WERI-Rb-1 (cell line): Measurements from ENCODE around the gene DENND5A.
"Not testable (repeated sequence)": the region's sequence is repeated elsewhere in the genome, so short reads cannot be mapped to it uniquely, and the experiment has no call there.

Experiments used
- DNase-seq: peaks from one replicate; pipeline ENCODE4 v3.0.0-alpha.2; 2020
- H3K27ac ChIP-seq: fragments of 250-450 bp; sonication (Bioruptor Pico); 2 replicates; pipeline ENCODE4 v1.5.1; 2020; ENCODE audit warnings: mild to moderate bottlenecking, moderate library complexity
- H3K27me3 ChIP-seq: fragments of 250-450 bp; sonication (Bioruptor Pico); 2 replicates; pipeline ENCODE4 v1.5.1; 2021; ENCODE audit warnings: mild to moderate bottlenecking, low read depth, moderate library complexity; ENCODE audit not compliant: insufficient read depth, severe bottlenecking
- H3K36me3 ChIP-seq: fragments of 250-450 bp; sonication (Bioruptor Pico); 2 replicates; pipeline ENCODE4 v1.5.1; 2020; ENCODE audit warnings: mild to moderate bottlenecking, moderate library complexity
- H3K4me3 ChIP-seq: 2 replicates; pipeline ENCODE4 v1.5.1; 2011; ENCODE audit warnings: low read depth, mild to moderate bottlenecking, control low read depth, low read length
- H3K9me3 ChIP-seq: fragments of 250-450 bp; sonication (Bioruptor Pico); 2 replicates; pipeline ENCODE4 v1.5.1; 2021; ENCODE audit warnings: mild to moderate bottlenecking, moderate library complexity; ENCODE audit not compliant: severe bottlenecking
- CTCF ChIP-seq: IDR thresholded peaks from 2 replicates; pipeline ENCODE4 v1.5.1; 2011; ENCODE audit warnings: low read depth, mild to moderate bottlenecking, control low read depth, inconsistent platforms, low read length

The DENND5A gene

GRCh38 chr11:9210224-9210921 lies 54.8 kb downstream of the DENND5A start:
- no peak for TF ChIP-seq CTCF
- H3K9me3 ChIP-seq: no peaks in the 10 kb centered on the region
- H3K27me3 ChIP-seq: no peaks in the 10 kb centered on the region
- no peaks in the 10 kb centered on the region; the same call in 1 of the 2 replicates for H3K36me3 ChIP-seq
- no peak for DNase-seq
- H3K4me3 ChIP-seq: no peak overlapping the region
- H3K27ac ChIP-seq: no peak overlapping the region

DNA sequence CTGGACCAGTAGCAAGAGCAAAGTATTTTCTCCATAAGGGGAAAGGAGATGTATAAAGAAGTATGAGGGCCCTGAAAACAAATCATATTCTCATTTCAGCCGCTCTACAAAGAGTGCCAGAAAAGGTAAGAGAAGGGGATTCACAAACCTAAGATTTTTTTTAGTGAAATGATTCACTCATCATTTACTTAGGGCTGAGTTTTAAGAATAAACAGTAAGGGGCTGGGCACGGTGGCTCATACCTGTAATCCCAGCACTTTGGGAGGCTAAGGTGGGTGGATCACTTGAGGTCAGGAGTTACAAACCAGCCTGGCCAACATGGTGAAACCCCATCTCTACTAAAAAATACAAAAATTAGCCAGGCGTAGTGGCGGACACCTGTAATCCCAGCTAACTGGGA lies 55.5 kb downstream of the DENND5A start:
- not testable (repeated sequence) for DNase-seq, H3K27me3 ChIP-seq, H3K4me3 ChIP-seq, H3K36me3 ChIP-seq, H3K9me3 ChIP-seq
- peak overlapping the region; percentile 63; the same call in 1 of the 2 replicates for H3K27ac ChIP-seq

- Histone ChIP-seq H3K4me3 (no peak overlapping the region; the same call in 1 of the 2 replicates), H3K9me3 (no peaks in the 10 kb centered on the region), H3K27me3 (no peaks in the 10 kb centered on the region), H3K36me3 (peaks cover 3% of the 10 kb centered on the region), H3K27ac (peak overlapping the region; percentile 63)
- TF ChIP-seq CTCF: no peak
- DNase-seq: peak; percentile 74
Observed at GRCh38 chr11:9208726-9209501, 56.2 kb downstream of the DENND5A start.

DNA sequence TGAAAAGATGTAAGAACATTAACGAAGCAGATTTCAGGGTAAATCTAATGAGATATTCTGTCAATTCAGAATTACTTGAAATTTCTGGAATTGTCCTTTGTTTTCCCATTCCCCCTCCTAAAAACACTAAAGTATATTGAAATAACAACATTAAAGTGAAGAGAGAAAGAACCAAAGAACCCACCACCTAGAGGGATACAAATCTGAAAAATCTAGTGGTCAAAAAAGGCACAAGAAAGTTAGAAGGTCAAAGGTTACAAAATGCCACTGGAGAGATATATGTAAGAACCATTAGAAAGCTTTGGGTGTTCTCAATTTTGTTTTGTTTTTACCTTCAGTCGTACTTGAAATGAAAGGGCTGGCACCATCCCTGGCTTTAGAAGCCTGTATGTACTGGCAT lies 57.9 kb downstream of the DENND5A start:
- DNase-seq: no peak
- peaks cover 14% of the 10 kb centered on the region for H3K36me3 ChIP-seq
- H3K27ac ChIP-seq: no peak overlapping the region
- no peaks in the 10 kb centered on the region for H3K27me3 ChIP-seq
- H3K4me3 ChIP-seq: no peak overlapping the region
- H3K9me3 ChIP-seq: no peaks in the 10 kb centered on the region
- TF ChIP-seq CTCF: no peak

GRCh38 chr11:9206496-9206895 lies 58.7 kb downstream of the DENND5A start:
- TF ChIP-seq CTCF: no peak
- peaks cover 19% of the 10 kb centered on the region for H3K36me3 ChIP-seq
- DNase-seq: no peak
- H3K4me3 ChIP-seq: no peak overlapping the region
- H3K27me3 ChIP-seq: no peaks in the 10 kb centered on the region
- no peaks in the 10 kb centered on the region for H3K9me3 ChIP-seq
- H3K27ac ChIP-seq: no peak overlapping the region

- TF ChIP-seq CTCF: peak; percentile 77
- Histone ChIP-seq H3K27me3 (no peaks in the 10 kb centered on the region), H3K4me3 (no peak overlapping the region), H3K27ac (no peak overlapping the region), H3K9me3 (no peaks in the 10 kb centered on the region), H3K36me3 (peaks cover 19% of the 10 kb centered on the region)
- peak; percentile 35 for DNase-seq
Observed at GRCh38 chr11:9203691-9204311, 61.3 kb downstream of the DENND5A start.
